A549 (cell line): ENCODE results near the gene PHKB.

Experiments used
- ESRRA ChIP-seq: fragments of 150-350 bp; IDR thresholded peaks from 2 replicates; pipeline ENCODE4 v1.6.1; 2014; ENCODE audit warnings: mild to moderate bottlenecking, low read length, borderline replicate concordance
- HDAC2 ChIP-seq: fragments of 200-600 bp; sonication (generic); IDR thresholded peaks from 2 replicates; pipeline ENCODE4 v1.6.1; 2016
- KDM5A ChIP-seq: fragments of 200-600 bp; sonication (generic); IDR thresholded peaks from 2 replicates; pipeline ENCODE4 v1.6.1; 2016; ENCODE audit warnings: antibody characterized with exemption, mild to moderate bottlenecking
- MAFK ChIP-seq: fragments of 450-650 bp; IDR thresholded peaks from 2 replicates; pipeline ENCODE4 v1.6.1; 2014; ENCODE audit not compliant: partially characterized antibody
- NR3C1 ChIP-seq: fragments of >200 bp; sonication (Bioruptor Twin); formaldehyde crosslinking; IDR thresholded peaks from 3 replicates; pipeline ENCODE4 v1.6.1; 2017
- POLR2A ChIP-seq: IDR thresholded peaks from 2 replicates; pipeline ENCODE4 v1.6.1; 2012; ENCODE audit warnings: mild to moderate bottlenecking, low read length
- SMC3 ChIP-seq: fragments of >200 bp; sonication (Bioruptor Twin); formaldehyde crosslinking; IDR thresholded peaks from 3 replicates; pipeline ENCODE4 v1.6.1; 2018; ENCODE audit warnings: inconsistent platforms
- TF ChIP-seq, protein P1 (sequence below): fragments of >200 bp; sonication (Bioruptor Twin); formaldehyde crosslinking; IDR thresholded peaks from 3 replicates; pipeline ENCODE4 v1.5.1; 2016

DNA sequence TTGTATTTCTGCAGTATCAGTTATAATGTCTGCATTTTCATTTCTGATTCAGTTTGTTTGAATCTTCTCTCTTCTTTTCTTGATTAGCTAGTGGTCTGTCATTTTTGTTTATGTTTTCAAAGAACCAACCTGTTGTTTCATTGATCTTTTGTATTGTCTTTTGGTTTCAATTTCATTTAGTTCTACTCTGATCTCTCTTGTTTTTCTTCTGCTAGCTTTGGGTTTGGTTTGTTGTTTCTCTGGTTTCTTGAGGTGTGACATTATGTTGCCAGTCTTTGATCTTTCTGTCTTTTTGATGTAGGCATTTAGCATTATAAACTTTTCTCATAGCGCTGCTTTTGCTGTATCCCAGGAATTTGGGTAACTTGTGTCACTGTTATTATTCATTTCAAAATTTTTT, 107.2 kb downstream of the PHKB start:
- TF ChIP-seq, protein P1, sequence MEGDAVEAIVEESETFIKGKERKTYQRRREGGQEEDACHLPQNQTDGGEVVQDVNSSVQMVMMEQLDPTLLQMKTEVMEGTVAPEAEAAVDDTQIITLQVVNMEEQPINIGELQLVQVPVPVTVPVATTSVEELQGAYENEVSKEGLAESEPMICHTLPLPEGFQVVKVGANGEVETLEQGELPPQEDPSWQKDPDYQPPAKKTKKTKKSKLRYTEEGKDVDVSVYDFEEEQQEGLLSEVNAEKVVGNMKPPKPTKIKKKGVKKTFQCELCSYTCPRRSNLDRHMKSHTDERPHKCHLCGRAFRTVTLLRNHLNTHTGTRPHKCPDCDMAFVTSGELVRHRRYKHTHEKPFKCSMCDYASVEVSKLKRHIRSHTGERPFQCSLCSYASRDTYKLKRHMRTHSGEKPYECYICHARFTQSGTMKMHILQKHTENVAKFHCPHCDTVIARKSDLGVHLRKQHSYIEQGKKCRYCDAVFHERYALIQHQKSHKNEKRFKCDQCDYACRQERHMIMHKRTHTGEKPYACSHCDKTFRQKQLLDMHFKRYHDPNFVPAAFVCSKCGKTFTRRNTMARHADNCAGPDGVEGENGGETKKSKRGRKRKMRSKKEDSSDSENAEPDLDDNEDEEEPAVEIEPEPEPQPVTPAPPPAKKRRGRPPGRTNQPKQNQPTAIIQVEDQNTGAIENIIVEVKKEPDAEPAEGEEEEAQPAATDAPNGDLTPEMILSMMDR = no peak
- no peak for TF ChIP-seq POLR2A
- no peak for TF ChIP-seq NR3C1
- no peak for TF ChIP-seq ESRRA
- no peak for TF ChIP-seq HDAC2
- TF ChIP-seq SMC3 = no peak
- no peak for TF ChIP-seq MAFK
- no peak for TF ChIP-seq KDM5A
